Measurements from ENCODE around the gene NAMPT. TPM values are rescaled to one million over a fixed set of nuclear protein-coding genes. Genes with fewer than 3 reads are reported as not detected.

Gene NAMPT
- total and polyA plus RNA-seq, 9 of the 15 experiments (the other 6 are each of a cell fraction or from before 2014, with no cell fraction given), result 41.1 to 160 (median 106) TPM

GRCh38 chr7:106282852-106283251, 1.9 kb downstream of the NAMPT start (continued):
- TF ChIP-seq ETS2 (tag; IDR thresholded peaks at IDR 0.05; ENCODE audit: borderline replicate concordance, poor library complexity, severe bottlenecking), result no peak
- no peak for TF ChIP-seq EGR1 (conservative IDR thresholded peaks at IDR 0.05)
- TF ChIP-seq ZNF780A (CRISPR knock-in tag; IDR thresholded peaks at IDR 0.05), result no peak
- no peak for TF ChIP-seq HDGF (IDR thresholded peaks at IDR 0.05)
- TF ChIP-seq BRF2 (IDR thresholded peaks at IDR 0.05; ENCODE audit: borderline replicate concordance, insufficient read depth, insufficient read length), result no peak
- 0 out of 2 replicates have a peak, but pooled peaks have one; percentile 15 for TF ChIP-seq EP400 (IDR thresholded peaks at IDR 0.05)
- 0 out of 2 replicates have a peak, but pooled peaks have one; percentile 34 for TF ChIP-seq SMARCC2 (IDR thresholded peaks at IDR 0.05; ENCODE audit: low read depth)
- TF ChIP-seq CEBPG (CRISPR knock-in tag; IDR thresholded peaks at IDR 0.05), result no peak
- peak in 1 of 2 experiments; percentile 0; a peak in 1 of 4 replicates for TF ChIP-seq CEBPG (tag; conservative IDR thresholded peaks at IDR 0.05 in 1 of 2, IDR thresholded peaks at IDR 0.05 in 1 of 2)

DNA sequence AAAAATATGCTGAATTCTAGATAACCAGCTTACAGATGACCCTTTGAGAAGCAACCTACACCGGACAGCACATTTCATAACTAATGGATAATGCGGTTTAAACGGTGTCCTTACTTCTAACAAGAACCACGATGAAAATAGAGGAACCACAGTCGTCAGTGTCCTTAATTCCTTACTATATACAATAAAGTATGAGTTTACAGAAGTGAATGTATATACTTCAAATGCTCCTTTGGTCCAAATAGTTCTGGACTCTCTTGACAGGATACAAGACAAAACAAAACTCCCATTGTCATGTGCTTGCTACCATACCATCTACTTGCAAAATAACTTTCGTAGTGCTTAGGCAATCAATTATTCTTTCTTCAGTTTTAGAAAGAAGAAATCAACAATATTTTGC, 2.4 kb downstream of the NAMPT start:
- peak overlapping the region; percentile 91 for H3K27ac ChIP-seq (ENCODE audit: extremely low read depth, low read depth, low read length)
- POLR2A ChIA-PET, result interaction anchor here (0.6 to 5.2 kb wide), 3 partner anchors 14 to 1858 kb away, joined by 3 to 73 read pairs (median 4); no protein-coding TSS in a partner anchor
- TF ChIP-seq SIN3A (IDR thresholded peaks at IDR 0.05; ENCODE audit: borderline replicate concordance in 2 of 2, control insufficient read depth in 1 of 2, low read depth in 2 of 2, low read length in 2 of 2) (0 out of 4 replicates have a peak, but pooled peaks of 1 of the 2 experiments have one; percentile 7), KDM5B (IDR thresholded peaks at IDR 0.05; ENCODE audit: insufficient replicate concordance, low read depth, low read length) (no peak)
- TF ChIP-seq, protein P1, sequence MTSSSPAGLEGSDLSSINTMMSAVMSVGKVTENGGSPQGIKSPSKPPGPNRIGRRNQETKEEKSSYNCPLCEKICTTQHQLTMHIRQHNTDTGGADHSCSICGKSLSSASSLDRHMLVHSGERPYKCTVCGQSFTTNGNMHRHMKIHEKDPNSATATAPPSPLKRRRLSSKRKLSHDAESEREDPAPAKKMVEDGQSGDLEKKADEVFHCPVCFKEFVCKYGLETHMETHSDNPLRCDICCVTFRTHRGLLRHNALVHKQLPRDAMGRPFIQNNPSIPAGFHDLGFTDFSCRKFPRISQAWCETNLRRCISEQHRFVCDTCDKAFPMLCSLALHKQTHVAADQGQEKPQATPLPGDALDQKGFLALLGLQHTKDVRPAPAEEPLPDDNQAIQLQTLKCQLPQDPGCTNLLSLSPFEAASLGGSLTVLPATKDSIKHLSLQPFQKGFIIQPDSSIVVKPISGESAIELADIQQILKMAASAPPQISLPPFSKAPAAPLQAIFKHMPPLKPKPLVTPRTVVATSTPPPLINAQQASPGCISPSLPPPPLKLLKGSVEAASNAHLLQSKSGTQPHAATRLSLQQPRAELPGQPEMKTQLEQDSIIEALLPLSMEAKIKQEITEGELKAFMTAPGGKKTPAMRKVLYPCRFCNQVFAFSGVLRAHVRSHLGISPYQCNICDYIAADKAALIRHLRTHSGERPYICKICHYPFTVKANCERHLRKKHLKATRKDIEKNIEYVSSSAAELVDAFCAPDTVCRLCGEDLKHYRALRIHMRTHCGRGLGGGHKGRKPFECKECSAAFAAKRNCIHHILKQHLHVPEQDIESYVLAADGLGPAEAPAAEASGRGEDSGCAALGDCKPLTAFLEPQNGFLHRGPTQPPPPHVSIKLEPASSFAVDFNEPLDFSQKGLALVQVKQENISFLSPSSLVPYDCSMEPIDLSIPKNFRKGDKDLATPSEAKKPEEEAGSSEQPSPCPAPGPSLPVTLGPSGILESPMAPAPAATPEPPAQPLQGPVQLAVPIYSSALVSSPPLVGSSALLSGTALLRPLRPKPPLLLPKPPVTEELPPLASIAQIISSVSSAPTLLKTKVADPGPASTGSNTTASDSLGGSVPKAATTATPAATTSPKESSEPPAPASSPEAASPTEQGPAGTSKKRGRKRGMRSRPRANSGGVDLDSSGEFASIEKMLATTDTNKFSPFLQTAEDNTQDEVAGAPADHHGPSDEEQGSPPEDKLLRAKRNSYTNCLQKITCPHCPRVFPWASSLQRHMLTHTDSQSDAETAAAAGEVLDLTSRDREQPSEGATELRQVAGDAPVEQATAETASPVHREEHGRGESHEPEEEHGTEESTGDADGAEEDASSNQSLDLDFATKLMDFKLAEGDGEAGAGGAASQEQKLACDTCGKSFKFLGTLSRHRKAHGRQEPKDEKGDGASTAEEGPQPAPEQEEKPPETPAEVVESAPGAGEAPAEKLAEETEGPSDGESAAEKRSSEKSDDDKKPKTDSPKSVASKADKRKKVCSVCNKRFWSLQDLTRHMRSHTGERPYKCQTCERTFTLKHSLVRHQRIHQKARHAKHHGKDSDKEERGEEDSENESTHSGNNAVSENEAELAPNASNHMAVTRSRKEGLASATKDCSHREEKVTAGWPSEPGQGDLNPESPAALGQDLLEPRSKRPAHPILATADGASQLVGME (CRISPR knock-in tag; IDR thresholded peaks at IDR 0.05), result no peak

More for the DNA sequence above, 2.4 kb downstream of the NAMPT start:
- intact Hi-C loops (cut with micrococcal nuclease) (loop anchor here (10.0 kb wide), 2 partner anchors 252 to 492 kb away; no protein-coding TSS in a partner anchor), in situ Hi-C loops (cut with MboI) (no loop called here)
- H2AFZ ChIP-seq (ENCODE audit: low read depth, low read length), result no peak overlapping the region
- BruUV-seq (replicated peaks), result no TSS peak
- no peaks in the 10 kb centered on the region for H3K9me3 ChIP-seq (replicated peaks; ENCODE audit: control insufficient read depth, insufficient read depth, low read depth, low read length)
- peak overlapping the region; percentile 73 for H3K4me3 ChIP-seq
- H3K4me2 ChIP-seq (ENCODE audit: insufficient read depth, low read length), result peak overlapping the region; percentile 79
- peaks cover 9% of the 10 kb centered on the region; the same call in 1 of the 2 replicates for H4K20me1 ChIP-seq (replicated peaks; ENCODE audit: control insufficient read depth, insufficient read depth, low read length)
- DNase-seq (ENCODE audit: extremely low read depth in 1 of 4, low spot score in 3 of 4) (peak in 1 of 4 experiments; percentile 34), FAIRE-seq (no peak), ATAC-seq (no peak)
- no peaks in the 10 kb centered on the region for H3K27me3 ChIP-seq (ENCODE audit: control insufficient read depth in 2 of 2, insufficient read depth in 2 of 2, low read length in 2 of 2)
- peaks cover 11 to 31% of the 10 kb centered on the region in 2 experiments for H3K4me1 ChIP-seq (replicated peaks in 1 of 2; ENCODE audit: control insufficient read depth in 2 of 2, insufficient read depth in 2 of 2, low read length in 2 of 2)
- 3% methylated on average over 6 of the region's 6 CpGs for WGBS (ENCODE audit: insufficient coverage, low coverage, missing lambda C conversion rate)
- H3K9me1 ChIP-seq (ENCODE audit: control insufficient read depth, insufficient read depth, low read length), result no peaks in the 10 kb centered on the region
- H3K36me3 ChIP-seq (ENCODE audit: control insufficient read depth, insufficient read depth, low read length), result peaks cover 27% of the 10 kb centered on the region
- CTCF ChIA-PET (ENCODE audit: low intra/inter-chr PET ratio), result no interaction called here
- H3K79me2 ChIP-seq (ENCODE audit: control insufficient read depth, insufficient read depth, low read length), result peaks cover 73% of the 10 kb centered on the region
- peak overlapping the region in 1 of 2 experiments; percentile 94; a peak in 3 of 4 replicates for H3K9ac ChIP-seq (ENCODE audit: insufficient read depth in 1 of 2, low read depth in 2 of 2, low read length in 2 of 2)

Measured in K562 (cell line).